Adipose tissue (tissue), 3 donors: ENCODE data around the gene U2AF2. TPM values are rescaled to one million over a fixed set of nuclear protein-coding genes. Genes with fewer than 3 reads are reported as not detected.
"Not testable (repeated sequence)": the region's sequence is repeated elsewhere in the genome, so short reads cannot be mapped to it uniquely, and the experiment has no call there.

ENCODE experiments used
- H3K27ac ChIP-seq: one replicate; pipeline ENCODE4 v1.5.1; 2013; ENCODE audit warnings: low read depth, low read length
- WGBS, 3 donors: extraction: QIAGEN DNeasy Blood & Tissue Kit; methylation state at CpG; one replicate each; pipeline ENCODE4 v1.1.7; 2013; 5-methylcytosine and 5-hydroxymethylcytosine counted together
- polyA plus RNA-seq, 3 donors: library from polyadenylated mRNA; stranded (reverse); fragments of 200-250 nt; gene quantifications; one replicate each; pipeline ENCODE4 v1.2.3, GENCODE V29; 2013
- donor health status: healthy with polysubstance abuse.
- donor health status: Bipolar disorder and iron deficiency.
- donor health status: healthy.

Gene U2AF2
- polyA plus RNA-seq, 3 donors, result 54.3 to 122 (median 95.0) TPM

- H3K27ac ChIP-seq, result no peak overlapping the region
- 69 to 75% (median 71%) methylated on average over 11 of the region's 11 CpGs for WGBS, 3 donors
Measured at GRCh38 chr19:55717251-55717650, 62.4 kb downstream of the U2AF2 start.

GRCh38 chr19:55717879-55718711, 63.3 kb downstream of the U2AF2 start:
- H3K27ac ChIP-seq, result not testable (repeated sequence)

GRCh38 chr19:55720214-55720746, 65.4 kb downstream of the U2AF2 start:
- WGBS, 3 donors, result 62 to 74% (median 70%) methylated on average over 5 of the region's 5 CpGs
- H3K27ac ChIP-seq, result no peak overlapping the region

More at GRCh38 chr19:55717879-55718711, 63.3 kb downstream of the U2AF2 start:
- WGBS, 3 donors, result 30 to 43% (median 40%) methylated on average over 13 of the region's 13 CpGs

GRCh38 chr19:55720801-55721200, 66.0 kb downstream of the U2AF2 start:
- no peak overlapping the region for H3K27ac ChIP-seq
- 78 to 93% (median 84%) methylated on average over 3 of the region's 3 CpGs for WGBS, 3 donors

GRCh38 chr19:55723491-55723890, 68.7 kb downstream of the U2AF2 start:
- no peak overlapping the region for H3K27ac ChIP-seq
- 87 to 92% (median 91%) methylated on average over 8 of the region's 8 CpGs for WGBS, 3 donors

Other genes starting within 250 kb of the U2AF2 start
- gene UBE2S, start 247.2 kb upstream of the U2AF2 start, polyA plus RNA-seq, result 1 to 10 TPM; 2.9 to 9.3 (median 7.4) TPM
- under 1 TPM in 2 of 3 donors, not detected in 1; 0.07 to 0.11 TPM for gene SHISA7, start 211.7 kb upstream of the U2AF2 start, polyA plus RNA-seq
- 100 to 1,000 TPM in 1 of 3 donors, 10 to 100 TPM in 2; 57.7 to 135 (median 79.6) TPM for gene ISOC2, start 193.4 kb upstream of the U2AF2 start, polyA plus RNA-seq
- not detected for gene C19orf85, start 190.3 kb upstream of the U2AF2 start, polyA plus RNA-seq
- gene ZNF628, start 178.4 kb upstream of the U2AF2 start, polyA plus RNA-seq, result 1 to 10 TPM; 1.9 to 5.6 (median 4.0) TPM
- gene NAT14, start 169.8 kb upstream of the U2AF2 start, polyA plus RNA-seq, result 10 to 100 TPM in 1 of 3 donors, 1 to 10 TPM in 2; 4.4 to 10.2 (median 7.7) TPM
- 1 to 10 TPM in 2 of 3 donors, under 1 TPM in 1; 0.28 to 9.4 (median 3.9) TPM for gene SSC5D, start 166.6 kb upstream of the U2AF2 start, polyA plus RNA-seq
- gene SBK2, start 117.9 kb upstream of the U2AF2 start, polyA plus RNA-seq, result under 1 TPM in 2 of 3 donors, not detected in 1; 0.12 to 0.90 TPM
- 1 to 10 TPM in 2 of 3 donors, under 1 TPM in 1; 0.29 to 1.6 (median 1.2) TPM for gene SBK3, start 109.5 kb upstream of the U2AF2 start, polyA plus RNA-seq
- gene ZNF579, start 74.2 kb upstream of the U2AF2 start, polyA plus RNA-seq, result 1 to 10 TPM; 3.7 to 7.8 (median 7.2) TPM
- 1 to 10 TPM; 6.8 to 9.7 (median 8.4) TPM for gene FIZ1, start 55.5 kb upstream of the U2AF2 start, polyA plus RNA-seq
- gene ZNF524, start 54.7 kb upstream of the U2AF2 start, polyA plus RNA-seq, result 10 to 100 TPM; 27.9 to 60.9 (median 35.5) TPM
- gene ZNF865, start 49.4 kb upstream of the U2AF2 start, polyA plus RNA-seq, result 1 to 10 TPM; 3.8 to 6.8 (median 4.7) TPM
- gene ZNF784, start 30.5 kb upstream of the U2AF2 start, polyA plus RNA-seq, result 1 to 10 TPM; 2.6 to 7.0 (median 5.2) TPM
- 10 to 100 TPM; 17.9 to 41.2 (median 26.1) TPM for gene ZNF580, start 14.0 kb upstream of the U2AF2 start, polyA plus RNA-seq
- gene ZNF581, start 11.4 kb upstream of the U2AF2 start, polyA plus RNA-seq, result 10 to 100 TPM; 14.3 to 24.5 (median 18.1) TPM
- gene CCDC106, start 6.8 kb upstream of the U2AF2 start, polyA plus RNA-seq, result 10 to 100 TPM in 2 of 3 donors, 1 to 10 TPM in 1; 6.3 to 23.2 (median 17.8) TPM
- gene EPN1, start 20.2 kb downstream of the U2AF2 start, polyA plus RNA-seq, result 100 to 1,000 TPM in 1 of 3 donors, 10 to 100 TPM in 2; 71.6 to 117 (median 89.0) TPM
- not detected for gene NLRP9, start 83.4 kb downstream of the U2AF2 start, polyA plus RNA-seq
- not detected for gene RFPL4A, start 104.1 kb downstream of the U2AF2 start, polyA plus RNA-seq
- not detected for gene RFPL4AL1, start 114.1 kb downstream of the U2AF2 start, polyA plus RNA-seq
- under 1 TPM in 1 of 3 donors, not detected in 2; 0.03 TPM for gene NLRP11, start 177.0 kb downstream of the U2AF2 start, polyA plus RNA-seq
- gene NLRP4, start 181.5 kb downstream of the U2AF2 start, polyA plus RNA-seq, result not detected